Measurements from ENCODE around the gene PPP1R13L.

PPP1R13L gene

GRCh38 chr19:45380107-45380506, 24.8 kb downstream of the PPP1R13L start:
- Histone ChIP-seq H3K4me1 (ENCODE audit: control insufficient read depth, insufficient read depth, low read length) (peaks cover 29% of the 10 kb centered on the region), H3K4me3 (ENCODE audit: low read length) (no peak overlapping the region), H3K4me2 (ENCODE audit: low read length) (no peak overlapping the region), H3K36me3 (ENCODE audit: insufficient read depth, low read length) (no peaks in the 10 kb centered on the region), H3K9me3 (replicated peaks; ENCODE audit: low read length) (no peaks in the 10 kb centered on the region), H3K9ac (ENCODE audit: low read depth, low read length) (peak overlapping the region; percentile 58), H3K27me3 (ENCODE audit: control insufficient read depth, insufficient read depth, low read length) (no peaks in the 10 kb centered on the region)

- H3K36me3 ChIP-seq (ENCODE audit: insufficient read depth, low read length), result no peaks in the 10 kb centered on the region
- no peak overlapping the region for H3K4me3 ChIP-seq (ENCODE audit: low read length)
- H3K9ac ChIP-seq (ENCODE audit: low read depth, low read length), result peak overlapping the region; percentile 73
These were observed 28.7 kb downstream of the PPP1R13L start for GRCh38 chr19:45376045-45376724.

GRCh38 chr19:45370410-45371204, 34.3 kb downstream of the PPP1R13L start, which contains the start of gene ERCC2:
Gene ERCC2 (minus strand): TSS chr19:45370573. CDS start chr19:45370540, 33 bp downstream.
- Histone ChIP-seq H3K27me3 (ENCODE audit: control insufficient read depth, insufficient read depth, low read length) (no peaks in the 10 kb centered on the region), H3K36me3 (ENCODE audit: insufficient read depth, low read length) (peaks cover 14% of the 10 kb centered on the region), H3K9me3 (replicated peaks; ENCODE audit: low read length) (no peaks in the 10 kb centered on the region), H3K4me2 (ENCODE audit: low read length) (peak within 1 kb of the TSS; percentile 88), H3K4me3 (ENCODE audit: low read length) (peak within 1 kb of the TSS; percentile 92), H3K9ac (ENCODE audit: low read depth, low read length) (peak within 1 kb of the TSS; percentile 93), H3K4me1 (ENCODE audit: control insufficient read depth, insufficient read depth, low read length) (peaks cover 27% of the 10 kb centered on the region)

More at GRCh38 chr19:45376045-45376724, 28.7 kb downstream of the PPP1R13L start:
- H3K4me2 ChIP-seq (ENCODE audit: low read length), result peak overlapping the region; percentile 24
- H3K9me3 ChIP-seq (replicated peaks; ENCODE audit: low read length), result no peaks in the 10 kb centered on the region
- peaks cover 39% of the 10 kb centered on the region for H3K4me1 ChIP-seq (ENCODE audit: control insufficient read depth, insufficient read depth, low read length)
- no peaks in the 10 kb centered on the region for H3K27me3 ChIP-seq (ENCODE audit: control insufficient read depth, insufficient read depth, low read length)

- H3K9me3 ChIP-seq (replicated peaks; ENCODE audit: low read length), result no peaks in the 10 kb centered on the region
- H3K27me3 ChIP-seq (ENCODE audit: control insufficient read depth, insufficient read depth, low read length), result no peaks in the 10 kb centered on the region
- peak overlapping the region; percentile 92 for H3K4me3 ChIP-seq (ENCODE audit: low read length)
- H3K9ac ChIP-seq (ENCODE audit: low read depth, low read length), result no peak overlapping the region
- peaks cover 19% of the 10 kb centered on the region for H3K4me1 ChIP-seq (ENCODE audit: control insufficient read depth, insufficient read depth, low read length)
- peaks cover 24% of the 10 kb centered on the region for H3K36me3 ChIP-seq (ENCODE audit: insufficient read depth, low read length)
- peak overlapping the region; percentile 88 for H3K4me2 ChIP-seq (ENCODE audit: low read length)
These were observed 36.0 kb downstream of the PPP1R13L start for GRCh38 chr19:45368737-45369340.

GRCh38 chr19:45368127-45368526, 36.7 kb downstream of the PPP1R13L start:
- Histone ChIP-seq H3K36me3 (ENCODE audit: insufficient read depth, low read length) (peaks cover 29% of the 10 kb centered on the region), H3K9me3 (replicated peaks; ENCODE audit: low read length) (no peaks in the 10 kb centered on the region), H3K9ac (ENCODE audit: low read depth, low read length) (no peak overlapping the region), H3K4me3 (ENCODE audit: low read length) (no peak overlapping the region), H3K4me2 (ENCODE audit: low read length) (peak overlapping the region; percentile 88), H3K4me1 (ENCODE audit: control insufficient read depth, insufficient read depth, low read length) (peaks cover 19% of the 10 kb centered on the region), H3K27me3 (ENCODE audit: control insufficient read depth, insufficient read depth, low read length) (no peaks in the 10 kb centered on the region)

- Histone ChIP-seq H3K4me3 (ENCODE audit: low read length) (no peak overlapping the region), H3K9ac (ENCODE audit: low read depth, low read length) (no peak overlapping the region), H3K4me1 (ENCODE audit: control insufficient read depth, insufficient read depth, low read length) (peaks cover 17% of the 10 kb centered on the region), H3K9me3 (replicated peaks; ENCODE audit: low read length) (no peaks in the 10 kb centered on the region), H3K36me3 (ENCODE audit: insufficient read depth, low read length) (peaks cover 49% of the 10 kb centered on the region), H3K27me3 (ENCODE audit: control insufficient read depth, insufficient read depth, low read length) (no peaks in the 10 kb centered on the region), H3K4me2 (ENCODE audit: low read length) (no peak overlapping the region)
These were observed 40.2 kb downstream of the PPP1R13L start for GRCh38 chr19:45364696-45365095.

- Histone ChIP-seq H3K4me1 (ENCODE audit: control insufficient read depth, insufficient read depth, low read length) (peaks cover 11% of the 10 kb centered on the region), H3K36me3 (ENCODE audit: insufficient read depth, low read length) (peaks cover 56% of the 10 kb centered on the region), H3K9me3 (replicated peaks; ENCODE audit: low read length) (no peaks in the 10 kb centered on the region), H3K27me3 (ENCODE audit: control insufficient read depth, insufficient read depth, low read length) (no peaks in the 10 kb centered on the region), H3K9ac (ENCODE audit: low read depth, low read length) (no peak overlapping the region), H3K4me3 (ENCODE audit: low read length) (no peak overlapping the region), H3K4me2 (ENCODE audit: low read length) (no peak overlapping the region)
These were observed 40.9 kb downstream of the PPP1R13L start for GRCh38 chr19:45363861-45364459.

GRCh38 chr19:45362291-45362690, 42.6 kb downstream of the PPP1R13L start:
- Histone ChIP-seq H3K36me3 (ENCODE audit: insufficient read depth, low read length) (peaks cover 66% of the 10 kb centered on the region), H3K4me1 (ENCODE audit: control insufficient read depth, insufficient read depth, low read length) (no peaks in the 10 kb centered on the region), H3K4me2 (ENCODE audit: low read length) (no peak overlapping the region), H3K27me3 (ENCODE audit: control insufficient read depth, insufficient read depth, low read length) (no peaks in the 10 kb centered on the region), H3K4me3 (ENCODE audit: low read length) (no peak overlapping the region), H3K9me3 (replicated peaks; ENCODE audit: low read length) (no peaks in the 10 kb centered on the region), H3K9ac (ENCODE audit: low read depth, low read length) (no peak overlapping the region)

GRCh38 chr19:45361608-45362007, 43.3 kb downstream of the PPP1R13L start:
- Histone ChIP-seq H3K4me3 (ENCODE audit: low read length) (no peak overlapping the region), H3K4me2 (ENCODE audit: low read length) (no peak overlapping the region), H3K27me3 (ENCODE audit: control insufficient read depth, insufficient read depth, low read length) (no peaks in the 10 kb centered on the region), H3K36me3 (ENCODE audit: insufficient read depth, low read length) (peaks cover 72% of the 10 kb centered on the region), H3K9me3 (replicated peaks; ENCODE audit: low read length) (no peaks in the 10 kb centered on the region), H3K4me1 (ENCODE audit: control insufficient read depth, insufficient read depth, low read length) (no peaks in the 10 kb centered on the region), H3K9ac (ENCODE audit: low read depth, low read length) (no peak overlapping the region)

GRCh38 chr19:45358213-45358792, 46.6 kb downstream of the PPP1R13L start:
- no peak overlapping the region for H3K4me2 ChIP-seq (ENCODE audit: low read length)
- H3K9ac ChIP-seq (ENCODE audit: low read depth, low read length), result no peak overlapping the region
- H3K36me3 ChIP-seq (ENCODE audit: insufficient read depth, low read length), result peaks cover 84% of the 10 kb centered on the region
- no peaks in the 10 kb centered on the region for H3K27me3 ChIP-seq (ENCODE audit: control insufficient read depth, insufficient read depth, low read length)
- no peaks in the 10 kb centered on the region for H3K9me3 ChIP-seq (replicated peaks; ENCODE audit: low read length)
- H3K4me1 ChIP-seq (ENCODE audit: control insufficient read depth, insufficient read depth, low read length), result no peaks in the 10 kb centered on the region
- H3K4me3 ChIP-seq (ENCODE audit: low read length), result no peak overlapping the region

- H3K36me3 ChIP-seq (ENCODE audit: insufficient read depth, low read length), result peaks cover 86% of the 10 kb centered on the region
- no peaks in the 10 kb centered on the region for H3K27me3 ChIP-seq (ENCODE audit: control insufficient read depth, insufficient read depth, low read length)
- H3K9ac ChIP-seq (ENCODE audit: low read depth, low read length), result no peak overlapping the region
- no peaks in the 10 kb centered on the region for H3K9me3 ChIP-seq (replicated peaks; ENCODE audit: low read length)
- no peaks in the 10 kb centered on the region for H3K4me1 ChIP-seq (ENCODE audit: control insufficient read depth, insufficient read depth, low read length)
- no peak overlapping the region for H3K4me2 ChIP-seq (ENCODE audit: low read length)
- no peak overlapping the region for H3K4me3 ChIP-seq (ENCODE audit: low read length)
These were observed 47.5 kb downstream of the PPP1R13L start for GRCh38 chr19:45357445-45357783.
